ENCODE measurements around the gene KCNJ11. TPM values are rescaled to one million over a fixed set of nuclear protein-coding genes. Genes with fewer than 3 reads are reported as not detected.

The KCNJ11 gene
- total RNA-seq, 1 donor from 2014 or later, result 1.2 TPM

GRCh38 chr11:17387811-17388210, 648 bp downstream of the KCNJ11 start:
- Mint-ChIP-seq H3K4me3 (ENCODE audit: unreplicated experiment) (peak overlapping the region; percentile 49), H3K4me1 (ENCODE audit: low read depth, unreplicated experiment) (peaks cover 5% of the 10 kb centered on the region)

GRCh38 chr11:17387254-17387653, 1.2 kb downstream of the KCNJ11 start:
- no peak for DNase-seq
- peaks cover 8% of the 10 kb centered on the region for H3K4me1 Mint-ChIP-seq (ENCODE audit: low read depth, unreplicated experiment)

More at GRCh38 chr11:17387811-17388210, 648 bp downstream of the KCNJ11 start:
- H3K9me3 Mint-ChIP-seq (ENCODE audit: unreplicated experiment), result peaks cover 4% of the 10 kb centered on the region
- no peaks in the 10 kb centered on the region for H3K36me3 Mint-ChIP-seq (ENCODE audit: unreplicated experiment)
- TF ChIP-seq, protein P1, sequence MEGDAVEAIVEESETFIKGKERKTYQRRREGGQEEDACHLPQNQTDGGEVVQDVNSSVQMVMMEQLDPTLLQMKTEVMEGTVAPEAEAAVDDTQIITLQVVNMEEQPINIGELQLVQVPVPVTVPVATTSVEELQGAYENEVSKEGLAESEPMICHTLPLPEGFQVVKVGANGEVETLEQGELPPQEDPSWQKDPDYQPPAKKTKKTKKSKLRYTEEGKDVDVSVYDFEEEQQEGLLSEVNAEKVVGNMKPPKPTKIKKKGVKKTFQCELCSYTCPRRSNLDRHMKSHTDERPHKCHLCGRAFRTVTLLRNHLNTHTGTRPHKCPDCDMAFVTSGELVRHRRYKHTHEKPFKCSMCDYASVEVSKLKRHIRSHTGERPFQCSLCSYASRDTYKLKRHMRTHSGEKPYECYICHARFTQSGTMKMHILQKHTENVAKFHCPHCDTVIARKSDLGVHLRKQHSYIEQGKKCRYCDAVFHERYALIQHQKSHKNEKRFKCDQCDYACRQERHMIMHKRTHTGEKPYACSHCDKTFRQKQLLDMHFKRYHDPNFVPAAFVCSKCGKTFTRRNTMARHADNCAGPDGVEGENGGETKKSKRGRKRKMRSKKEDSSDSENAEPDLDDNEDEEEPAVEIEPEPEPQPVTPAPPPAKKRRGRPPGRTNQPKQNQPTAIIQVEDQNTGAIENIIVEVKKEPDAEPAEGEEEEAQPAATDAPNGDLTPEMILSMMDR (IDR thresholded peaks at IDR 0.05; ENCODE audit: partially characterized antibody, unreplicated experiment), result no peak
- no peak for DNase-seq
- H3K27me3 Mint-ChIP-seq (ENCODE audit: unreplicated experiment), result peaks cover 12% of the 10 kb centered on the region
- no peak overlapping the region for H3K27ac Mint-ChIP-seq (ENCODE audit: unreplicated experiment)

DNA sequence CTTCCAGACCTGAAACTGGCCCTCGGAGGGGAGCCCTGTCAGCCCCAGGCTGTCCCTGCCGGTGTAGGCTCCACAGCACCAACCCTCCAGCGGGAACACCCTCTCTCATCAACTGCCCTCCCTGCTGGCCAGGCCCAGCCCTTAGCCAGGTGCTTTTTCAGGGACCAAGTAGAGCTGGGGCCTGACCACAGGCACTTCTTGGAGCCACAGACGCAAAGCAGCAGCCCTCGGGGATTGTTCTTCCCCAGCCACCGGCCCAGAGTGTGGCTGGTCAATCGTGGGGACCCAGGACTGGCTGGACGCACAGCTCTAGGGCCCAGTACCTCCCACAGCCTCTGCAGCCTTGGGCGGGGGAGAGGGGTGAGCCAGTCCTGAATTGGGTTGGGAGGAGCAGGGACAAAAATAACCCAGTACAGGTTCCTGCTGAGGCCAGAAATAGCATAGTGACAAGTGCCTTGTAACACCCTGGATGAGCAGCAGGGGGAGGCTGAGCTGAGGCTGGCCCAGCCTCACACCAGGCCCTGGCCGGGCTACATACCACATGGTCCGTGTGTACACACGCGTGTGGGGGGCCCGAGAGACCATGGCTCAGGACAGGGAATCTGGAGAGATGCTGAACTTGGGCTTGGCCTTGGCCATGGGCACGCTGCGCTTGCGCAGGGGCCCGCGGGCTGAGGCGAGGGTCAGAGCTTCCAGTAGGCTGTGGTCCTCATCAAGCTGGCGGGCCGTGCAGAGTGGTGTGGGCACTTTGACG, 2.0 kb downstream of the KCNJ11 start:
- Mint-ChIP-seq H3K27me3 (ENCODE audit: unreplicated experiment) (peaks cover 14% of the 10 kb centered on the region), H3K4me3 (ENCODE audit: unreplicated experiment) (no peak overlapping the region), H3K4me1 (ENCODE audit: low read depth, unreplicated experiment) (peaks cover 8% of the 10 kb centered on the region), H3K9me3 (ENCODE audit: unreplicated experiment) (peaks cover 4% of the 10 kb centered on the region), H3K36me3 (ENCODE audit: unreplicated experiment) (no peaks in the 10 kb centered on the region), H3K27ac (ENCODE audit: unreplicated experiment) (no peak overlapping the region)
- TF ChIP-seq, protein P1 (IDR thresholded peaks at IDR 0.05; ENCODE audit: partially characterized antibody, unreplicated experiment), result peak; percentile 85
- DNase-seq, result peak; percentile 74

More at GRCh38 chr11:17387254-17387653, 1.2 kb downstream of the KCNJ11 start:
- Mint-ChIP-seq H3K27ac (ENCODE audit: unreplicated experiment) (no peak overlapping the region), H3K9me3 (ENCODE audit: unreplicated experiment) (peaks cover 4% of the 10 kb centered on the region), H3K36me3 (ENCODE audit: unreplicated experiment) (no peaks in the 10 kb centered on the region), H3K27me3 (ENCODE audit: unreplicated experiment) (peaks cover 12% of the 10 kb centered on the region), H3K4me3 (ENCODE audit: unreplicated experiment) (peak overlapping the region; percentile 49)
- TF ChIP-seq, protein P1 (IDR thresholded peaks at IDR 0.05; ENCODE audit: partially characterized antibody, unreplicated experiment), result no peak

DNA sequence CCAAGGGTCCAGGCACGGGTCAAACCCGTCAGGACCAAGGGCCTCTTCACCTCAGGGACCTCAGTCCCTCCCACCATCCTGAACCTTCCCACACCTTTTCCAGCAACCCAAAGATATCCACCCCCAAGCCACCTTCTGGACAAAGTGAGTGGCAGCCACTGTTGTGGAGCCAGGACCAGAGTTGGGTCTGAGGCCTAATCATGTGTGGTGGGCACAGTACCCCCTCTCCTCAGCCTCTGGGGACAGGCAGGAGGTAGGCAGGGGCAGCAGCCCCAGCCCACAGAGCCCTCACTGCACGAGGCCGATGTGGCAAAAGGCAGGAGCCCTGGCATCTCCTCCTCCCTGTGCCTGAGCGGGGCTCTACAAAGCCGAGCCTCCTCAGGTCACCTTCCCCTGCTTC, 2.5 kb downstream of the KCNJ11 start:
- H3K27me3 Mint-ChIP-seq (ENCODE audit: unreplicated experiment), result peaks cover 10% of the 10 kb centered on the region
- H3K4me1 Mint-ChIP-seq (ENCODE audit: low read depth, unreplicated experiment), result peaks cover 9% of the 10 kb centered on the region
- TF ChIP-seq, protein P1 (IDR thresholded peaks at IDR 0.05; ENCODE audit: partially characterized antibody, unreplicated experiment), result no peak
- no peak for DNase-seq
- no peaks in the 10 kb centered on the region for H3K36me3 Mint-ChIP-seq (ENCODE audit: unreplicated experiment)
- H3K9me3 Mint-ChIP-seq (ENCODE audit: unreplicated experiment), result peaks cover 2% of the 10 kb centered on the region
- no peak overlapping the region for H3K27ac Mint-ChIP-seq (ENCODE audit: unreplicated experiment)
- no peak overlapping the region for H3K4me3 Mint-ChIP-seq (ENCODE audit: unreplicated experiment)

DNA sequence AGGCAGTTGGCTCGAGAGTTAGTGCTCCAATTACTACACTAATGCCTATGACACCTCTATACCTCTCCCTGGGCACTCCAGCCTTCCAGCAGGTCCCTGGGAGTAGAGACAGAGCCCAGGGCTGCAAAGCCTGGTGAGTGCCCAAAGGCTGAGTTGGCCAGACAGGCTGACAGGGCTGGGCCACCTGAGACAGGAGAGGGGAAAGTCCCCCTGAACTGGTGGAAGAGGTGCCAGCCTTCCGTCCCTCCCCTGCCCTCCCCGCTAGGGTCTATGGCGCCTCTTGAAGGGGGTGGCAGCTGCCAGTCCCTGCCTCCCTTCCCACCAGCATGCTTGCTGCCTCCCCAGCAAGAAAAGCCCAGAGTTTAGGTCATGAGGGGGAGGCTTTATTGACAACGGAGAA, 3.0 kb downstream of the KCNJ11 start:
- no peak for DNase-seq
- H3K27ac Mint-ChIP-seq (ENCODE audit: unreplicated experiment), result no peak overlapping the region

More for the DNA sequence above, 3.0 kb downstream of the KCNJ11 start:
- TF ChIP-seq, protein P1 (IDR thresholded peaks at IDR 0.05; ENCODE audit: partially characterized antibody, unreplicated experiment), result no peak
- Mint-ChIP-seq H3K4me1 (ENCODE audit: low read depth, unreplicated experiment) (peaks cover 9% of the 10 kb centered on the region), H3K4me3 (ENCODE audit: unreplicated experiment) (no peak overlapping the region), H3K9me3 (ENCODE audit: unreplicated experiment) (peaks cover 1% of the 10 kb centered on the region), H3K36me3 (ENCODE audit: unreplicated experiment) (no peaks in the 10 kb centered on the region), H3K27me3 (ENCODE audit: unreplicated experiment) (peaks cover 10% of the 10 kb centered on the region)

Data from glutamatergic neuron (in vitro differentiated cells).